WTC11 (cell line): ENCODE results near the gene OPRM1. TPM values are rescaled to one million over a fixed set of nuclear protein-coding genes. Genes with fewer than 3 reads are reported as not detected.

Experiments used
- ATAC-seq: fragments of 200-7000 bp; cut with Tn5 transposase; 2 replicates; pipeline ENCODE4 v1.10.0; 2021; ENCODE audit warnings: mild to moderate bottlenecking, moderate library complexity
- CTCF ChIA-PET: fragments of 300-600 bp; sonication (Branson Sonifier 250); formaldehyde crosslinking; loops from one replicate; lab custom pipeline; 2021; ENCODE audit warnings: antibody characterized with exemption; lab: Charles Lee
- POLR2A ChIA-PET: fragments of 350-600 bp; sonication (Branson Sonifier 250); formaldehyde crosslinking; loops from one replicate; lab custom pipeline; 2021; ENCODE audit warnings: antibody characterized with exemption; lab: Charles Lee
- DNase-seq: peaks from one replicate; pipeline ENCODE4 v3.0.0; 2021; ENCODE audit warnings: low spot score
- H3K27ac Mint-ChIP-seq: 2 replicates; pipeline ENCODE4 v1.8.0; 2021; ENCODE audit warnings: mixed read lengths
- H3K27me3 Mint-ChIP-seq: 2 replicates; pipeline ENCODE4 v1.8.0; 2021; ENCODE audit warnings: low read depth, mild to moderate bottlenecking, moderate library complexity, mixed read lengths
- H3K36me3 Mint-ChIP-seq: 2 replicates; pipeline ENCODE4 v1.8.0; 2021; ENCODE audit warnings: mixed read lengths
- H3K4me1 Mint-ChIP-seq: 2 replicates; pipeline ENCODE4 v1.8.0; 2022; ENCODE audit warnings: mixed read lengths
- H3K4me3 Mint-ChIP-seq: 2 replicates; pipeline ENCODE4 v1.8.0; 2021; ENCODE audit warnings: mild to moderate bottlenecking, moderate library complexity, mixed read lengths
- H3K9me3 Mint-ChIP-seq: 2 replicates; pipeline ENCODE4 v1.8.0; 2021; ENCODE audit warnings: mixed read lengths
- ATF1 ChIP-seq: sonication (generic); formaldehyde crosslinking; IDR thresholded peaks from 2 replicates; pipeline ENCODE4 v1.8.1; 2023; ENCODE audit warnings: mild to moderate bottlenecking, moderate library complexity, missing genetic modification reagents
- CREB1 ChIP-seq: sonication (generic); formaldehyde crosslinking; IDR thresholded peaks from 2 replicates; pipeline ENCODE4 v1.8.0; 2023; ENCODE audit warnings: mild to moderate bottlenecking, missing genetic modification reagents
- CREM ChIP-seq: sonication (generic); formaldehyde crosslinking; IDR thresholded peaks from 2 replicates; pipeline ENCODE4 v1.8.1; 2022; ENCODE audit warnings: mild to moderate bottlenecking, missing genetic modification reagents, moderate library complexity
- ETV6 ChIP-seq: sonication (generic); formaldehyde crosslinking; IDR thresholded peaks from 2 replicates; pipeline ENCODE4 v1.8.1; 2022; ENCODE audit warnings: mild to moderate bottlenecking, missing genetic modification reagents
- GTF2I ChIP-seq: fragments of 250-450 bp; sonication (Bioruptor Pico); conservative IDR thresholded peaks from 2 replicates; pipeline ENCODE4 v1.4.0; 2021; ENCODE audit warnings: mild to moderate bottlenecking
- NFATC4 ChIP-seq: fragments of 250-450 bp; sonication (Bioruptor Pico); IDR thresholded peaks from 2 replicates; pipeline ENCODE4 v1.9.0; 2021; ENCODE audit warnings: mild to moderate bottlenecking
- NFYB ChIP-seq: sonication (generic); formaldehyde crosslinking; conservative IDR thresholded peaks from 2 replicates; pipeline ENCODE4 v1.8.0; 2022; ENCODE audit warnings: low read depth, missing genetic modification reagents
- NR1H2 ChIP-seq: sonication (generic); formaldehyde crosslinking; IDR thresholded peaks from 2 replicates; pipeline ENCODE4 v1.9.0; 2021; ENCODE audit warnings: mild to moderate bottlenecking, moderate library complexity, missing genetic modification reagents
- OVOL2 ChIP-seq: fragments of 250-450 bp; sonication (Bioruptor Pico); IDR thresholded peaks from 2 replicates; pipeline ENCODE4 v1.9.0; 2021; ENCODE audit warnings: mild to moderate bottlenecking, borderline replicate concordance
- RELA ChIP-seq: sonication (generic); formaldehyde crosslinking; IDR thresholded peaks from 2 replicates; pipeline ENCODE4 v1.8.1; 2022; ENCODE audit warnings: missing genetic modification reagents, mild to moderate bottlenecking, borderline replicate concordance
- RORB ChIP-seq: fragments of 250-450 bp; sonication (Bioruptor Pico); IDR thresholded peaks from 2 replicates; pipeline ENCODE4 v1.9.0; 2021; ENCODE audit warnings: mild to moderate bottlenecking
- ZNF138 ChIP-seq: sonication (generic); formaldehyde crosslinking; conservative IDR thresholded peaks from 2 replicates; pipeline ENCODE4 v1.8.1; 2022; ENCODE audit warnings: mild to moderate bottlenecking, moderate library complexity, missing genetic modification reagents
- ZNF317 ChIP-seq: sonication (generic); formaldehyde crosslinking; IDR thresholded peaks from 2 replicates; pipeline ENCODE4 v1.8.1; 2023; ENCODE audit warnings: low read depth, mild to moderate bottlenecking, moderate library complexity, missing genetic modification reagents, borderline replicate concordance
- total RNA-seq: library from RNA; stranded (reverse); gene quantifications from 3 replicates; pipeline ENCODE4 v1.2.3, GENCODE V29; 2021
- TF ChIP-seq, protein P1 (sequence below): sonication (generic); formaldehyde crosslinking; IDR thresholded peaks from 2 replicates; pipeline ENCODE4 v1.8.1; 2022; ENCODE audit warnings: mild to moderate bottlenecking, missing genetic modification reagents, moderate library complexity, borderline replicate concordance
- TF ChIP-seq, protein P2 (sequence below): sonication (generic); formaldehyde crosslinking; IDR thresholded peaks from 2 replicates; pipeline ENCODE4 v1.8.1; 2023; ENCODE audit warnings: mild to moderate bottlenecking, missing genetic modification reagents, borderline replicate concordance
- TF ChIP-seq, protein P3 (sequence below): sonication (generic); formaldehyde crosslinking; IDR thresholded peaks from 2 replicates; pipeline ENCODE4 v1.8.0; 2022; ENCODE audit warnings: missing genetic modification reagents
- TF ChIP-seq, protein P4 (sequence below): sonication (generic); formaldehyde crosslinking; IDR thresholded peaks from 2 replicates; pipeline ENCODE4 v1.8.1; 2023; ENCODE audit warnings: mild to moderate bottlenecking, moderate library complexity, missing genetic modification reagents
- TF ChIP-seq, protein P5 (sequence below): fragments of 250-450 bp; sonication (Bioruptor Pico); IDR thresholded peaks from 2 replicates; pipeline ENCODE4 v1.9.0; 2021; ENCODE audit warnings: mild to moderate bottlenecking, borderline replicate concordance
- TF ChIP-seq, protein P6 (sequence below): fragments of 250-450 bp; sonication (Bioruptor Pico); conservative IDR thresholded peaks from 2 replicates; pipeline ENCODE4 v1.9.0; 2021; ENCODE audit warnings: mild to moderate bottlenecking

The OPRM1 gene
- total RNA-seq, 1 experiment from 2014 or later: not detected

DNA sequence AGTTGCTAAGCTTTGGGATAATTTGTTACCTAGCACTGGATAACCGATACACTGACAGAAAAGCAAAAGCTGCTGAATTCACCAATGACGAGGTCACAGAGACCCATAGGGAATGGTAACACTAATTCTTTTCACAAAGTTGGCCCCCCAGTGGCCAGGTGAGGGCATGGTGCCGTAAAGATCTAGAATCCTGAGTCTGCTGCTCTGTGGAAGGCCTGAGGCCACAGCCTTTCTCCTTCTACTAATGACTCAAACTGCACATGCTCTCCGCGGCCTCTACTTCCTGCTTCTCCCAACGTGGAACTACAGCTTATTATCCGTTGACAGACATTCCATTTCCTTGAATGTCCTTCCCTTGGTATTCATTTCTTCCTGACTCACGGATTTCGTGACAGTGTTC, 127.1 kb downstream of the OPRM1 start:
- CTCF ChIA-PET: no interaction called here
- POLR2A ChIA-PET: no interaction called here
- Mint-ChIP-seq H3K4me1 (no peaks in the 10 kb centered on the region), H3K36me3 (peaks cover 15% of the 10 kb centered on the region; the same call in 1 of the 2 replicates), H3K9me3 (peaks cover 38% of the 10 kb centered on the region), H3K4me3 (no peak overlapping the region), H3K27ac (no peak overlapping the region), H3K27me3 (no peaks in the 10 kb centered on the region)
- TF ChIP-seq GTF2I (CRISPR knock-in tag) (no peak), CREM (no peak), OVOL2 (CRISPR knock-in tag) (no peak), ETV6 (CRISPR knock-in tag) (no peak), NFYB (CRISPR knock-in tag) (no peak), ATF1 (no peak), RORB (CRISPR knock-in tag) (no peak), ZNF317 (CRISPR knock-in tag) (no peak), ZNF138 (no peak), NR1H2 (CRISPR knock-in tag) (no peak), CREB1 (CRISPR knock-in tag) (no peak), NFATC4 (CRISPR knock-in tag) (no peak), RELA (CRISPR knock-in tag) (no peak)
- TF ChIP-seq, protein P1, sequence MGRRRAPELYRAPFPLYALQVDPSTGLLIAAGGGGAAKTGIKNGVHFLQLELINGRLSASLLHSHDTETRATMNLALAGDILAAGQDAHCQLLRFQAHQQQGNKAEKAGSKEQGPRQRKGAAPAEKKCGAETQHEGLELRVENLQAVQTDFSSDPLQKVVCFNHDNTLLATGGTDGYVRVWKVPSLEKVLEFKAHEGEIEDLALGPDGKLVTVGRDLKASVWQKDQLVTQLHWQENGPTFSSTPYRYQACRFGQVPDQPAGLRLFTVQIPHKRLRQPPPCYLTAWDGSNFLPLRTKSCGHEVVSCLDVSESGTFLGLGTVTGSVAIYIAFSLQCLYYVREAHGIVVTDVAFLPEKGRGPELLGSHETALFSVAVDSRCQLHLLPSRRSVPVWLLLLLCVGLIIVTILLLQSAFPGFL (CRISPR knock-in tag): no peak
- TF ChIP-seq, protein P2, sequence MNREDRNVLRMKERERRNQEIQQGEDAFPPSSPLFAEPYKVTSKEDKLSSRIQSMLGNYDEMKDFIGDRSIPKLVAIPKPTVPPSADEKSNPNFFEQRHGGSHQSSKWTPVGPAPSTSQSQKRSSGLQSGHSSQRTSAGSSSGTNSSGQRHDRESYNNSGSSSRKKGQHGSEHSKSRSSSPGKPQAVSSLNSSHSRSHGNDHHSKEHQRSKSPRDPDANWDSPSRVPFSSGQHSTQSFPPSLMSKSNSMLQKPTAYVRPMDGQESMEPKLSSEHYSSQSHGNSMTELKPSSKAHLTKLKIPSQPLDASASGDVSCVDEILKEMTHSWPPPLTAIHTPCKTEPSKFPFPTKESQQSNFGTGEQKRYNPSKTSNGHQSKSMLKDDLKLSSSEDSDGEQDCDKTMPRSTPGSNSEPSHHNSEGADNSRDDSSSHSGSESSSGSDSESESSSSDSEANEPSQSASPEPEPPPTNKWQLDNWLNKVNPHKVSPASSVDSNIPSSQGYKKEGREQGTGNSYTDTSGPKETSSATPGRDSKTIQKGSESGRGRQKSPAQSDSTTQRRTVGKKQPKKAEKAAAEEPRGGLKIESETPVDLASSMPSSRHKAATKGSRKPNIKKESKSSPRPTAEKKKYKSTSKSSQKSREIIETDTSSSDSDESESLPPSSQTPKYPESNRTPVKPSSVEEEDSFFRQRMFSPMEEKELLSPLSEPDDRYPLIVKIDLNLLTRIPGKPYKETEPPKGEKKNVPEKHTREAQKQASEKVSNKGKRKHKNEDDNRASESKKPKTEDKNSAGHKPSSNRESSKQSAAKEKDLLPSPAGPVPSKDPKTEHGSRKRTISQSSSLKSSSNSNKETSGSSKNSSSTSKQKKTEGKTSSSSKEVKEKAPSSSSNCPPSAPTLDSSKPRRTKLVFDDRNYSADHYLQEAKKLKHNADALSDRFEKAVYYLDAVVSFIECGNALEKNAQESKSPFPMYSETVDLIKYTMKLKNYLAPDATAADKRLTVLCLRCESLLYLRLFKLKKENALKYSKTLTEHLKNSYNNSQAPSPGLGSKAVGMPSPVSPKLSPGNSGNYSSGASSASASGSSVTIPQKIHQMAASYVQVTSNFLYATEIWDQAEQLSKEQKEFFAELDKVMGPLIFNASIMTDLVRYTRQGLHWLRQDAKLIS: no peak
- TF ChIP-seq, protein P3, sequence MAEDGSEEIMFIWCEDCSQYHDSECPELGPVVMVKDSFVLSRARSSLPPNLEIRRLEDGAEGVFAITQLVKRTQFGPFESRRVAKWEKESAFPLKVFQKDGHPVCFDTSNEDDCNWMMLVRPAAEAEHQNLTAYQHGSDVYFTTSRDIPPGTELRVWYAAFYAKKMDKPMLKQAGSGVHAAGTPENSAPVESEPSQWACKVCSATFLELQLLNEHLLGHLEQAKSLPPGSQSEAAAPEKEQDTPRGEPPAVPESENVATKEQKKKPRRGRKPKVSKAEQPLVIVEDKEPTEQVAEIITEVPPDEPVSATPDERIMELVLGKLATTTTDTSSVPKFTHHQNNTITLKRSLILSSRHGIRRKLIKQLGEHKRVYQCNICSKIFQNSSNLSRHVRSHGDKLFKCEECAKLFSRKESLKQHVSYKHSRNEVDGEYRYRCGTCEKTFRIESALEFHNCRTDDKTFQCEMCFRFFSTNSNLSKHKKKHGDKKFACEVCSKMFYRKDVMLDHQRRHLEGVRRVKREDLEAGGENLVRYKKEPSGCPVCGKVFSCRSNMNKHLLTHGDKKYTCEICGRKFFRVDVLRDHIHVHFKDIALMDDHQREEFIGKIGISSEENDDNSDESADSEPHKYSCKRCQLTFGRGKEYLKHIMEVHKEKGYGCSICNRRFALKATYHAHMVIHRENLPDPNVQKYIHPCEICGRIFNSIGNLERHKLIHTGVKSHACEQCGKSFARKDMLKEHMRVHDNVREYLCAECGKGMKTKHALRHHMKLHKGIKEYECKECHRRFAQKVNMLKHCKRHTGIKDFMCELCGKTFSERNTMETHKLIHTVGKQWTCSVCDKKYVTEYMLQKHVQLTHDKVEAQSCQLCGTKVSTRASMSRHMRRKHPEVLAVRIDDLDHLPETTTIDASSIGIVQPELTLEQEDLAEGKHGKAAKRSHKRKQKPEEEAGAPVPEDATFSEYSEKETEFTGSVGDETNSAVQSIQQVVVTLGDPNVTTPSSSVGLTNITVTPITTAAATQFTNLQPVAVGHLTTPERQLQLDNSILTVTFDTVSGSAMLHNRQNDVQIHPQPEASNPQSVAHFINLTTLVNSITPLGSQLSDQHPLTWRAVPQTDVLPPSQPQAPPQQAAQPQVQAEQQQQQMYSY (CRISPR knock-in tag): no peak
- TF ChIP-seq, protein P4, sequence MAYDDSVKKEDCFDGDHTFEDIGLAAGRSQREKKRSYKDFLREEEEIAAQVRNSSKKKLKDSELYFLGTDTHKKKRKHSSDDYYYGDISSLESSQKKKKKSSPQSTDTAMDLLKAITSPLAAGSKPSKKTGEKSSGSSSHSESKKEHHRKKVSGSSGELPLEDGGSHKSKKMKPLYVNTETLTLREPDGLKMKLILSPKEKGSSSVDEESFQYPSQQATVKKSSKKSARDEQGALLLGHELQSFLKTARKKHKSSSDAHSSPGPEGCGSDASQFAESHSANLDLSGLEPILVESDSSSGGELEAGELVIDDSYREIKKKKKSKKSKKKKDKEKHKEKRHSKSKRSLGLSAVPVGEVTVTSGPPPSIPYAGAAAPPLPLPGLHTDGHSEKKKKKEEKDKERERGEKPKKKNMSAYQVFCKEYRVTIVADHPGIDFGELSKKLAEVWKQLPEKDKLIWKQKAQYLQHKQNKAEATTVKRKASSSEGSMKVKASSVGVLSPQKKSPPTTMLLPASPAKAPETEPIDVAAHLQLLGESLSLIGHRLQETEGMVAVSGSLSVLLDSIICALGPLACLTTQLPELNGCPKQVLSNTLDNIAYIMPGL (CRISPR knock-in tag): no peak
- TF ChIP-seq, protein P5, sequence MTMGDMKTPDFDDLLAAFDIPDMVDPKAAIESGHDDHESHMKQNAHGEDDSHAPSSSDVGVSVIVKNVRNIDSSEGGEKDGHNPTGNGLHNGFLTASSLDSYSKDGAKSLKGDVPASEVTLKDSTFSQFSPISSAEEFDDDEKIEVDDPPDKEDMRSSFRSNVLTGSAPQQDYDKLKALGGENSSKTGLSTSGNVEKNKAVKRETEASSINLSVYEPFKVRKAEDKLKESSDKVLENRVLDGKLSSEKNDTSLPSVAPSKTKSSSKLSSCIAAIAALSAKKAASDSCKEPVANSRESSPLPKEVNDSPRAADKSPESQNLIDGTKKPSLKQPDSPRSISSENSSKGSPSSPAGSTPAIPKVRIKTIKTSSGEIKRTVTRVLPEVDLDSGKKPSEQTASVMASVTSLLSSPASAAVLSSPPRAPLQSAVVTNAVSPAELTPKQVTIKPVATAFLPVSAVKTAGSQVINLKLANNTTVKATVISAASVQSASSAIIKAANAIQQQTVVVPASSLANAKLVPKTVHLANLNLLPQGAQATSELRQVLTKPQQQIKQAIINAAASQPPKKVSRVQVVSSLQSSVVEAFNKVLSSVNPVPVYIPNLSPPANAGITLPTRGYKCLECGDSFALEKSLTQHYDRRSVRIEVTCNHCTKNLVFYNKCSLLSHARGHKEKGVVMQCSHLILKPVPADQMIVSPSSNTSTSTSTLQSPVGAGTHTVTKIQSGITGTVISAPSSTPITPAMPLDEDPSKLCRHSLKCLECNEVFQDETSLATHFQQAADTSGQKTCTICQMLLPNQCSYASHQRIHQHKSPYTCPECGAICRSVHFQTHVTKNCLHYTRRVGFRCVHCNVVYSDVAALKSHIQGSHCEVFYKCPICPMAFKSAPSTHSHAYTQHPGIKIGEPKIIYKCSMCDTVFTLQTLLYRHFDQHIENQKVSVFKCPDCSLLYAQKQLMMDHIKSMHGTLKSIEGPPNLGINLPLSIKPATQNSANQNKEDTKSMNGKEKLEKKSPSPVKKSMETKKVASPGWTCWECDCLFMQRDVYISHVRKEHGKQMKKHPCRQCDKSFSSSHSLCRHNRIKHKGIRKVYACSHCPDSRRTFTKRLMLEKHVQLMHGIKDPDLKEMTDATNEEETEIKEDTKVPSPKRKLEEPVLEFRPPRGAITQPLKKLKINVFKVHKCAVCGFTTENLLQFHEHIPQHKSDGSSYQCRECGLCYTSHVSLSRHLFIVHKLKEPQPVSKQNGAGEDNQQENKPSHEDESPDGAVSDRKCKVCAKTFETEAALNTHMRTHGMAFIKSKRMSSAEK (CRISPR knock-in tag): no peak
- TF ChIP-seq, protein P6, sequence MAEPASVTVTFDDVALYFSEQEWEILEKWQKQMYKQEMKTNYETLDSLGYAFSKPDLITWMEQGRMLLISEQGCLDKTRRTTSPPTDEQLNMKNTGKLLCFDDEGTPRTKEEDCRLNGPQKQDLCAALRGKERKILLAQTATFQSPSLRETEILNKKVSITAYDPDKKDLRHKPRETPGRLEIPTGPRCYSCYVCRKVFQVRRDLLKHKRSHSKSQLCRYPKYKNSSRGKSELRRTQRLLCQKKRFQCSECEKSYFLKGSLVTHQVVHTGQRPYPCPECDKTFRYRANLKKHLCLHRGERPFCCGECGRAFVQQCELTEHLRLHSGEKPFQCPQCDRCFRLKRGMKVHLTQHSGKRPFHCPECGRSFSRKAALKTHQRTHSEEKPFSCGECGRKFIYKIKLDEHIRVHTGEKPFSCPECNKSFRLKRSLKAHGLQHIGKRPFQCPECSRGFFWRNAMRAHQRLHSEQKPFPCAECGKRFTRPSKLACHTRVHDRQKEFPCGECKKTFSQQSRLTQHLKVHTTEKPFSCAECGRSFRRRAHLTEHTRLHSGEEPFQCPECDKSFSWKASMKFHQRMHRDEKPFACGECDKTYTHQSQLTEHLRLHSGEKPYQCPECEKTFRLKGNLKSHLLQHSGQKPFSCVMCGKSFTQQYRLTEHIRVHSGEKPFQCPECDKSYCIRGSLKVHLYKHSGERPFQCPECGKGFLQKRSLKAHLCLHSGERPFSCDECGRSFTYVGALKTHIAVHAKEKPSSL (CRISPR knock-in tag): no peak
- ATAC-seq (peak; percentile 90), DNase-seq (peak; percentile 17)
